GM21737 (cell line): Measurements from ENCODE around the gene ZNF683.

Experiments
- ATAC-seq: cut with Tn5 transposase; IDR thresholded peaks from one replicate; pipeline ENCODE4 v1.9.1; 2021; ENCODE audit warnings: mild to moderate bottlenecking, moderate library complexity; ENCODE audit not compliant: unreplicated experiment

ZNF683 gene

GRCh38 chr1:26359981-26360806 lies 12.4 kb downstream of the ZNF683 start:
- no peak for ATAC-seq

GRCh38 chr1:26358411-26359384 lies 13.9 kb downstream of the ZNF683 start:
- ATAC-seq = no peak

- ATAC-seq = no peak
Measured at GRCh38 chr1:26357121-26357602, 15.4 kb downstream of the ZNF683 start.

- no peak for ATAC-seq
Measured at GRCh38 chr1:26356106-26356505, 16.4 kb downstream of the ZNF683 start.

GRCh38 chr1:26354972-26355371 lies 17.6 kb downstream of the ZNF683 start:
- ATAC-seq = no peak

- no peak for ATAC-seq
Measured at GRCh38 chr1:26353976-26354820, 18.4 kb downstream of the ZNF683 start, which contains the start of gene CRYBG2. Gene CRYBG2, minus strand, starts transcription at chr1:26354130. Its CDS starts 7,473 bp downstream, at chr1:26346657.

- no peak for ATAC-seq
Measured at GRCh38 chr1:26353210-26353859, 19.2 kb downstream of the ZNF683 start.

- no peak for ATAC-seq
Measured at GRCh38 chr1:26352338-26352679, 20.2 kb downstream of the ZNF683 start.

- no peak for ATAC-seq
Measured at GRCh38 chr1:26351590-26352337, 20.8 kb downstream of the ZNF683 start.

- no peak for ATAC-seq
Measured at GRCh38 chr1:26350701-26351589, 21.6 kb downstream of the ZNF683 start.

GRCh38 chr1:26350343-26350700 lies 22.2 kb downstream of the ZNF683 start:
- no peak for ATAC-seq

- no peak for ATAC-seq
Measured at GRCh38 chr1:26349877-26350244, 22.7 kb downstream of the ZNF683 start.

- ATAC-seq = no peak
Measured at GRCh38 chr1:26349188-26349876, 23.2 kb downstream of the ZNF683 start.

- ATAC-seq = no peak
Measured at GRCh38 chr1:26346274-26347033, 26.1 kb downstream of the ZNF683 start.

- ATAC-seq = no peak
Measured at GRCh38 chr1:26345718-26346117, 26.8 kb downstream of the ZNF683 start.

- ATAC-seq = no peak
Measured at GRCh38 chr1:26344147-26344920, 28.2 kb downstream of the ZNF683 start.
